ENCODE measurements around the gene TSTD1. TPM values are rescaled to one million over a fixed set of nuclear protein-coding genes. Genes with fewer than 3 reads are reported as not detected.

Gene TSTD1
- total and polyA plus RNA-seq, 10 of the 15 experiments (the other 5 are each of a cell fraction or from before 2014, with no cell fraction given): 33.3 to 145 (median 89.4) TPM

- Histone ChIP-seq H3K79me2 (ENCODE audit: control insufficient read depth, insufficient read depth, low read length) (no peaks in the 10 kb centered on the region), H3K4me1 (ENCODE audit: control insufficient read depth, insufficient read depth, low read length) (no peaks in the 10 kb centered on the region), H3K9me3 (replicated peaks; ENCODE audit: control insufficient read depth, insufficient read depth, low read length) (peaks cover 10% of the 10 kb centered on the region; the same call in 2 of the 3 replicates), H4K20me1 (ENCODE audit: control insufficient read depth, insufficient read depth) (no peaks in the 10 kb centered on the region), H3K4me2 (ENCODE audit: control insufficient read depth, insufficient read depth) (no peak overlapping the region), H3K4me3 (no peak overlapping the region), H3K27ac (ENCODE audit: control insufficient read depth, insufficient read depth) (no peak overlapping the region), H3K9ac (ENCODE audit: control insufficient read depth, insufficient read depth, low read length) (no peak overlapping the region), H2AFZ (ENCODE audit: control insufficient read depth, low read depth, low read length) (no peak overlapping the region), H3K36me3 (ENCODE audit: control insufficient read depth in 2 of 2, insufficient read depth in 2 of 2, low read length in 1 of 2) (no peaks in the 10 kb centered on the region), H3K27me3 (replicated peaks in 1 of 2; ENCODE audit: control insufficient read depth in 2 of 2, insufficient read depth in 2 of 2, low read length in 1 of 2) (no peaks in the 10 kb centered on the region)
- ChIA-PET POLR2A (interaction anchor here (0.5 to 2.0 kb wide), 6 partner anchors 9 to 28 kb away, joined by 3 to 8 read pairs (median 6); partner anchors contain the start of gene F11R), CTCF (interaction anchor here (1.0 to 4.5 kb wide), 4 partner anchors 10 to 34 kb away, joined by 3 to 21 read pairs (median 5); no protein-coding TSS in a partner anchor), SMC1A (ENCODE audit: uncharacterized antibody, unreplicated experiment) (interaction anchor here (0.9 to 2.2 kb wide), 4 partner anchors 8 to 18 kb away, joined by 3 to 8 read pairs (median 4); partner anchors contain the start of gene F11R), RAD21 (ENCODE audit: unreplicated experiment) (interaction anchor here (1.4 kb wide), 1 partner anchor 11 kb away, joined by 4 read pairs; the partner anchor contains the start of gene F11R)
- in situ Hi-C loops (cut with MboI) (no loop called here), intact Hi-C loops (cut with micrococcal nuclease; ENCODE audit: unreplicated experiment) (no loop called here)
- no peak for ATAC-seq
- no TSS peak for BruUV-seq (replicated peaks)
- DNase-seq (ENCODE audit: low read depth, low spot score): no peak
- peak; percentile 35 for FAIRE-seq
- 47% methylated on average over 2 of the region's 2 CpGs for WGBS (ENCODE audit: insufficient coverage, insufficient replicate concordance, low lambda C conversion rate, missing lambda C conversion rate)
- no peak for TF ChIP-seq POLR2AphosphoS2 (IDR thresholded peaks at IDR 0.05; ENCODE audit: low read depth, low read length)
- TF ChIP-seq PAX5 (IDR thresholded peaks at IDR 0.05; ENCODE audit: borderline replicate concordance, low read depth, low read length): no peak
- TF ChIP-seq GATAD2B (conservative IDR thresholded peaks at IDR 0.05; ENCODE audit: low read depth): no peak
- no peak for TF ChIP-seq RAD21 (IDR thresholded peaks at IDR 0.05; ENCODE audit: insufficient read depth, low read depth, low read length)
- TF ChIP-seq ZNF217 (IDR thresholded peaks at IDR 0.05): no peak
- TF ChIP-seq ATF3 (IDR thresholded peaks at IDR 0.05; ENCODE audit: borderline replicate concordance, extremely low read depth, low read depth, low read length): no peak
- TF ChIP-seq HDAC6 (IDR thresholded peaks at IDR 0.05; ENCODE audit: unreplicated experiment): no peak
- TF ChIP-seq, protein P1, sequence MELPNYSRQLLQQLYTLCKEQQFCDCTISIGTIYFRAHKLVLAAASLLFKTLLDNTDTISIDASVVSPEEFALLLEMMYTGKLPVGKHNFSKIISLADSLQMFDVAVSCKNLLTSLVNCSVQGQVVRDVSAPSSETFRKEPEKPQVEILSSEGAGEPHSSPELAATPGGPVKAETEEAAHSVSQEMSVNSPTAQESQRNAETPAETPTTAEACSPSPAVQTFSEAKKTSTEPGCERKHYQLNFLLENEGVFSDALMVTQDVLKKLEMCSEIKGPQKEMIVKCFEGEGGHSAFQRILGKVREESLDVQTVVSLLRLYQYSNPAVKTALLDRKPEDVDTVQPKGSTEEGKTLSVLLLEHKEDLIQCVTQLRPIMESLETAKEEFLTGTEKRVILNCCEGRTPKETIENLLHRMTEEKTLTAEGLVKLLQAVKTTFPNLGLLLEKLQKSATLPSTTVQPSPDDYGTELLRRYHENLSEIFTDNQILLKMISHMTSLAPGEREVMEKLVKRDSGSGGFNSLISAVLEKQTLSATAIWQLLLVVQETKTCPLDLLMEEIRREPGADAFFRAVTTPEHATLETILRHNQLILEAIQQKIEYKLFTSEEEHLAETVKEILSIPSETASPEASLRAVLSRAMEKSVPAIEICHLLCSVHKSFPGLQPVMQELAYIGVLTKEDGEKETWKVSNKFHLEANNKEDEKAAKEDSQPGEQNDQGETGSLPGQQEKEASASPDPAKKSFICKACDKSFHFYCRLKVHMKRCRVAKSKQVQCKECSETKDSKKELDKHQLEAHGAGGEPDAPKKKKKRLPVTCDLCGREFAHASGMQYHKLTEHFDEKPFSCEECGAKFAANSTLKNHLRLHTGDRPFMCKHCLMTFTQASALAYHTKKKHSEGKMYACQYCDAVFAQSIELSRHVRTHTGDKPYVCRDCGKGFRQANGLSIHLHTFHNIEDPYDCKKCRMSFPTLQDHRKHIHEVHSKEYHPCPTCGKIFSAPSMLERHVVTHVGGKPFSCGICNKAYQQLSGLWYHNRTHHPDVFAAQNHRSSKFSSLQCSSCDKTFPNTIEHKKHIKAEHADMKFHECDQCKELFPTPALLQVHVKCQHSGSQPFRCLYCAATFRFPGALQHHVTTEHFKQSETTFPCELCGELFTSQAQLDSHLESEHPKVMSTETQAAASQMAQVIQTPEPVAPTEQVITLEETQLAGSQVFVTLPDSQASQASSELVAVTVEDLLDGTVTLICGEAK (IDR thresholded peaks at IDR 0.05; ENCODE audit: borderline replicate concordance): no peak
- TF ChIP-seq IRF5 (IDR thresholded peaks at IDR 0.05; ENCODE audit: borderline replicate concordance): no peak
- TF ChIP-seq POU2F2 (IDR thresholded peaks at IDR 0.05; ENCODE audit: borderline replicate concordance, low read depth, low read length): no peak
- no peak for TF ChIP-seq CBX3 (IDR thresholded peaks at IDR 0.05; ENCODE audit: borderline replicate concordance, low read depth)
- TF ChIP-seq BMI1 (IDR thresholded peaks at IDR 0.05; ENCODE audit: borderline replicate concordance): no peak
- TF ChIP-seq RUNX3 (IDR thresholded peaks at IDR 0.05; ENCODE audit: low read length): no peak
- TF ChIP-seq EGR1 (IDR thresholded peaks at IDR 0.05; ENCODE audit: borderline replicate concordance in 1 of 2, low read depth in 2 of 2, low read length in 2 of 2): no peak
- no peak for TF ChIP-seq SP1 (IDR thresholded peaks at IDR 0.05; ENCODE audit: low read depth, low read length)
- no peak for TF ChIP-seq JUNB (IDR thresholded peaks at IDR 0.05)
- TF ChIP-seq ZNF274 (IDR thresholded peaks at IDR 0.05; ENCODE audit: insufficient read depth, insufficient read length): no peak
Measured at GRCh38 chr1:161031874-161032273, 6.9 kb downstream of the TSTD1 start.
